Erythroblast (primary cell): ENCODE measurements around the gene DAAM1.

ENCODE experiments used
- GATA1 ChIP-seq: IDR thresholded peaks from 2 replicates; pipeline ENCODE4 v1.6.1; 2011; ENCODE audit warnings: low read depth, mild to moderate bottlenecking, control low read depth, low read length, moderate library complexity
- POLR2A ChIP-seq: IDR thresholded peaks from 2 replicates; pipeline ENCODE4 v1.6.1; 2011; ENCODE audit warnings: mild to moderate bottlenecking, low read length

DNA sequence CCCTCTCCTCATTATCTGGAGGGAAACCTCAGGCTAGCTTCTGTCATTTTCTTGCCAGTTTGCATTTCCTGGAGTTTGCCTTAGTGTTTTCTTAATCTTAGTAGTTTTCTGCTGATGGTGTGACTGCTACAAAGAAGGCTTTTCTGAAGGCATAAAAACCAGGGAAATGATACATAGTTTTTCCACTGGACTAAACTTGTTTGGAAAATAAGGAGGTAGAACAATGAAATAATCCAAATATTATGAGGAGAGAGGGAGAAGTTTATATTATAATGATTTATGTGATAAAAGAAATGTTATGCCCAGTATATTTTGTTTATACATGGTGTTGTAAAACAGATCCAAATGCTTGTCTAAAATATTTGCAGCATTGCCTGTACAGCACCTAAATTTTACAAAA, 22.2 kb downstream of the DAAM1 start:
- TF ChIP-seq POLR2A (no peak), GATA1 (no peak)
